LoVo (cell line): Measurements from ENCODE around the gene ETF1.
A peak's percentile ranks its signal among the peaks of the same experiment; 100 is the strongest.
"Not testable (repeated sequence)": the region's sequence is repeated elsewhere in the genome, so short reads cannot be mapped to it uniquely, and the experiment has no call there.

Experiments used
- DNase-seq: peaks from one replicate; pipeline ENCODE4 v3.0.0-alpha.2; 2016; ENCODE audit warnings: low spot score

Gene ETF1

GRCh38 chr5:138490648-138491283, 52.3 kb downstream of the ETF1 start:
- DNase-seq, result no peak

GRCh38 chr5:138489683-138490061, 53.4 kb downstream of the ETF1 start:
- DNase-seq, result no peak

- peak; percentile 65 for DNase-seq
Measured at GRCh38 chr5:138488481-138488945, 54.5 kb downstream of the ETF1 start.

DNA sequence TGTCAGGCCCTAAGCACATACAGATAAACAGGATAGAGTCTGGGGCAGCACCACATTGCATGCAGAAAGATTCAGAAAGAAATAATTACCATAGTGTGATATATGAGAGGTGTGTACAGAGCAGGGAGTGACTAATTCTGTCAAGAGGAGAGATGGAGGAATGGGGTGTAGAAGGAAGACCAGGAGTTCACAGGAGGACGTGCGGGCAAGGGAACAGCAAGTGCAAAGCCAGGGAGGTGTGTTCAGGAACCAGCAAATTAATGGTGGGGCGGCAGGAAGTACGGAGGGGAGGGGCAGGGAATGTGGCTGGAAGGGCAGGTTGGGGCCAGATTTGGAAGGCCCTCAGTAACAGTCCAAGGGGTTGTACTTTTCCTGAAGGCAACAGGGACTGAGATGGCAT, 60.4 kb downstream of the ETF1 start:
- no peak for DNase-seq

DNA sequence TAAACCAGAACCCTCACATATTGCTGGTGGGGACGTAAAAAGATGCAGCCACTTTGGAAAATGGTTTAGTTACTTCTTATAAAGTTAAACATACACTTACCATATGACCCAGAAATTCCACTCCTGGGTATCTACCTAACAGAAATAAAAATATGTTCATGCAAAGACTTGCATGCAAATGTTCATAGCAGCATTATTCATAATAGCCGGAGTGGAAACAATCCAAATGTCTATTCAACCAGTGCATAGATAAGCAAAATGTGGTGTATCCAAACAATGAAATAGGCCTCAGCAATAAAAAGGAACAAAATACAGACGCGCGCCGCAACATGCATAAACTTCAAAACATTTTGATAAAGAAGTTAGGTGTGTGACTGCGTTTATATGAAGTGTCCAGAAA, 66.1 kb downstream of the ETF1 start:
- DNase-seq, result no peak

- DNase-seq, result not testable (repeated sequence)
Measured at GRCh38 chr5:138473151-138473550, 69.9 kb downstream of the ETF1 start.

DNA sequence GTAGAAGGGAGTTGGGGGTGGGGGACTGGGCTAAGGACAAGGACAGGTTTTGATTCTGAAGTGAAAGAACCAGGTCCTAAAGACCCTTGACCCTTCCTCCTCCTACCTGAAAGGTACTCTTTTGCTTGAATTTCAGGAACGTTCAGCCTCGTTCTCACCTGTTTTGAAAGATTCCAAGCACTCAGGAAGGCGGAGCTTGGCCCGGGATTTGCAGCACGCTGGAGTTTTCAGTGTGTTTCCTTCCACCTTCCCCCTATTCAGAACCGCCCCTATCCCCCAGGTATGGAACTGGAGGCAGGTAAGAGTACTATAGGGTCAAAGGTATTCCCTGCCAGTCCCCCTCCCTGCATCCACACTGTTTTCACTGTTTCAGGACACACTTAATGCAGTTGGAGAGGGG, 70.7 kb downstream of the ETF1 start:
- DNase-seq, result no peak

- DNase-seq, result no peak
Measured at GRCh38 chr5:138471052-138471361, 72.0 kb downstream of the ETF1 start.

DNA sequence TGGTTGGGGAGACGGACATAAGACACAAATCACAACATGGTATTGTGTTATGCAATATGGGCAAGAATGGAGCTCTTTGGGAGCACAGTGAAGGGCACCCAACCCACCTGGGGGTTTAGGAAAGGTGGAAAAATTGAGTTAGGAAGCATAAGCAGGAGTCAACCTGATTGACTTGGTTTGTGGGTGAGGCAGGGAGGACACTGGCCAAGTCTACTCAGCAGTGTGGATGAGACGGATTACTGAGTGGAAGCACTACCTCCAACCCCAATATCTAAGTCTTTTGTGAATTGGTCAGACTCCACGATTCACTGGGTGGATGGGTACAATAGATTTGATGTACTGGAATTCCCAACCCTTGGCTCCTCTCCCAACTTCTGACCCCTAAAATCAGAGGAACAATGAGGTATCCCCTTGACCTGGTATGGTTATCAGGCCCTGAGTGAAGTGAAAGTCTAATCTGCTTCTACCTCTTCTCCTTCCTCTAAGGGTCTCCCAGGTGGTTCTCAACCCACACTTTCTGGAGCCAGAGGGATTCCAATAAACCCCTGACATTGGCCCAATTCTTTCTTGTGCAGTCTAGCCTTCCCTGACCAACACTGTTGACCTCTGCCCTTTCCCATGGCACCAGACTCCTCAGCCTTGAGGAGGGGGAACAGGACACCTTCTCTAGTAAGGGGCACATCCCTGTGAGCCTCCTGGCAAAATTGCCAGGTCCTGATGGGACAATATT, 72.5 kb downstream of the ETF1 start:
- DNase-seq, result peak; percentile 16

- no peak for DNase-seq
Measured at GRCh38 chr5:138469540-138470321, 73.3 kb downstream of the ETF1 start.

GRCh38 chr5:138468966-138469539, 74.0 kb downstream of the ETF1 start:
- DNase-seq, result peak; percentile 61

DNA sequence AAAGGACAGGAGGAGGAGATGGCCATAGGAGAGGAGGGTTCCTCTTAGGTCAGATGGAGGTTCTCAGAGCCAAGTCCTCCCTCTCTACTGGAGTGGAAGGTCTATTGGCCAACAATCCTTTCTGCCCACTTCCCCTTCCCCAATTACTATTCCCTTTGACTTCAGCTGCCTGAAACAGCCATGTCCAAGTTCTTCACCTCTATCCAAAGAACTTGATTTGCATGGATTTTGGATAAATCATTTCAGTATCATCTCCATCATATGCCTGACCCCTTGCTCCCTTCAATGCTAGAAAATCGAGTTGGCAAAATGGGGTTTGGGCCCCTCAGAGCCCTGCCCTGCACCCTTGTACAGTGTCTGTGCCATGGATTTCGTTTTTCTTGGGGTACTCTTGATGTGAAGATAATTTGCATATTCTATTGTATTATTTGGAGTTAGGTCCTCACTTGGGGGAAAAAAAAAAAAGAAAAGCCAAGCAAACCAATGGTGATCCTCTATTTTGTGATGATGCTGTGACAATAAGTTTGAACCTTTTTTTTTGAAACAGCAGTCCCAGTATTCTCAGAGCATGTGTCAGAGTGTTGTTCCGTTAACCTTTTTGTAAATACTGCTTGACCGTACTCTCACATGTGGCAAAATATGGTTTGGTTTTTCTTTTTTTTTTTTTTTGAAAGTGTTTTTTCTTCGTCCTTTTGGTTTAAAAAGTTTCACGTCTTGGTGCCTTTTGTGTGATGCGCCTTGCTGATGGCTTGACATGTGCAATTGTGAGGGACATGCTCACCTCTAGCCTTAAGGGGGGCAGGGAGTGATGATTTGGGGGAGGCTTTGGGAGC, 74.7 kb downstream of the ETF1 start:
- DNase-seq, result peak; percentile 47

DNA sequence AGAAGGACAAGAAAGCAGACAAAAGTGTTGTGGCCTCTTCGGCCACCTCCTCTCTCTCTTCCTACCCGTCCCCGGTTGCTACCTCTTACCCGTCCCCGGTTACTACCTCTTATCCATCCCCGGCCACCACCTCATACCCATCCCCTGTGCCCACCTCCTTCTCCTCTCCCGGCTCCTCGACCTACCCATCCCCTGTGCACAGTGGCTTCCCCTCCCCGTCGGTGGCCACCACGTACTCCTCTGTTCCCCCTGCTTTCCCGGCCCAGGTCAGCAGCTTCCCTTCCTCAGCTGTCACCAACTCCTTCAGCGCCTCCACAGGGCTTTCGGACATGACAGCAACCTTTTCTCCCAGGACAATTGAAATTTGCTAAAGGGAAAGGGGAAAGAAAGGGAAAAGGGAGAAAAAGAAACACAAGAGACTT, 75.3 kb downstream of the ETF1 start:
- peak; percentile 56 for DNase-seq

GRCh38 chr5:138466900-138467710, 75.9 kb downstream of the ETF1 start:
- peak; percentile 58 for DNase-seq

DNA sequence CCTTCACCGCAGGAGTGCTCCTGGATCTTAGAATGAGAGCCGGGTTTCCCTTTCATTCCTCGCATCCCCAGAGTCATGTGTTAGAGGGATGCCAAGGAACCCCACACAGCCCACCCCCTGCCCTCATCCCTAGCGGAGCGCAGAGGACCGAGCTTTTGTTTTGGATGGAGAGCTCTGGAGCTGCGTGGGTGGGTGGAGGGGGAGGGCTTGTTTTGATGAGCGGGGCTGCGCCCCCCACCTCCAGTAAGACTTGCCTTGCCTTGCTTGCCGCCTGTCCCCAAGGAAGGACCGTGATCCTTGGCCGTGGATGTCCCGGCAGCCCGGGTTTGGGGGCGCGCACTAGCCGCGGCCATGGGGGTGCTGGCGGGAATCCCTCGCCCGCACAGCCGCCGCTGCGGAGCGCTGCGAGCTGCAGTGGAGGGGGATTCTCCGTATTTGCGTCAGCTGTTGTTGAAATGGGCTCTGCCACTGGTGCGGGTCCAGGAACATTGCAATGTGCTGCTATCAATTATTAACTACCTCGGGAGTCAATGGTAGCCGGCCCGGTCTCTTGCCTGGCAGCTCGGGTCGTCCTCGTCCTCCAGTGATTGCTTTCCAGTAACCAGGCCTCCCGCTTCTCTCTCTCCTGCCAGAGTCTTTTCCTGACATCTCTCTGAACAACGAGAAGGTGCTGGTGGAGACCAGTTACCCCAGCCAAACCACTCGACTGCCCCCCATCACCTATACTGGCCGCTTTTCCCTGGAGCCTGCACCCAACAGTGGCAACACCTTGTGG, 76.7 kb downstream of the ETF1 start:
- no peak for DNase-seq

- peak; percentile 95 for DNase-seq
Measured at GRCh38 chr5:138465261-138466124, 77.5 kb downstream of the ETF1 start, which contains the start of gene EGR1. Gene EGR1 (plus strand): TSS chr5:138465479. CDS start chr5:138465762, 283 bp downstream.

- DNase-seq, result peak; percentile 99
Measured at GRCh38 chr5:138464388-138465260, 78.4 kb downstream of the ETF1 start.

DNA sequence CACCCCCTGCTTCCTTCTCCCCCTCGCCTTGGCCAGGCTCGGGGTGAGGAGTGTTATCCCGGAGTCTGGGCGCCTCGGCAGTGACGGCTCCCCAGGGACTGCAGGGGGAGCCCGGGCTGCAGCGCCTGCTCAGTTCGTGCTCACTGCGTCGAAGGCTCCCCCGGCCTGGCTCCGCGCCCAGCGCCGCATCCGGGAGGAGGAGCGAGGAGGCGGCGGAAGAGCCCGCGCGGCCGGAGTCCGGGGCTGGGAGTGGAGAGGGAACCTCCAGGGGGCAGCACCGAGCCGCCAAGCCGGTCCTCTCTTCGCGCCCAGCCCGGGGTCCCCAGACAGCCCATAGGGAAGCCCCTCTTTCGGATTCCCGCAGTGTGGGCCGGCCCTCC, 79.0 kb downstream of the ETF1 start:
- DNase-seq, result peak; percentile 97
